WERI-Rb-1 (cell line): ENCODE results near the gene KMT5B.

Experiments
- DNase-seq: peaks from one replicate; pipeline ENCODE4 v3.0.0-alpha.2; 2020
- H3K27ac ChIP-seq: fragments of 250-450 bp; sonication (Bioruptor Pico); 2 replicates; pipeline ENCODE4 v1.5.1; 2020; ENCODE audit warnings: mild to moderate bottlenecking, moderate library complexity
- H3K27me3 ChIP-seq: fragments of 250-450 bp; sonication (Bioruptor Pico); 2 replicates; pipeline ENCODE4 v1.5.1; 2021; ENCODE audit warnings: mild to moderate bottlenecking, low read depth, moderate library complexity; ENCODE audit not compliant: insufficient read depth, severe bottlenecking
- H3K36me3 ChIP-seq: fragments of 250-450 bp; sonication (Bioruptor Pico); 2 replicates; pipeline ENCODE4 v1.5.1; 2020; ENCODE audit warnings: mild to moderate bottlenecking, moderate library complexity
- H3K4me3 ChIP-seq: 2 replicates; pipeline ENCODE4 v1.5.1; 2011; ENCODE audit warnings: low read depth, mild to moderate bottlenecking, control low read depth, low read length
- H3K9me3 ChIP-seq: fragments of 250-450 bp; sonication (Bioruptor Pico); 2 replicates; pipeline ENCODE4 v1.5.1; 2021; ENCODE audit warnings: mild to moderate bottlenecking, moderate library complexity; ENCODE audit not compliant: severe bottlenecking
- CTCF ChIP-seq: IDR thresholded peaks from 2 replicates; pipeline ENCODE4 v1.5.1; 2011; ENCODE audit warnings: low read depth, mild to moderate bottlenecking, control low read depth, inconsistent platforms, low read length

KMT5B gene

DNA sequence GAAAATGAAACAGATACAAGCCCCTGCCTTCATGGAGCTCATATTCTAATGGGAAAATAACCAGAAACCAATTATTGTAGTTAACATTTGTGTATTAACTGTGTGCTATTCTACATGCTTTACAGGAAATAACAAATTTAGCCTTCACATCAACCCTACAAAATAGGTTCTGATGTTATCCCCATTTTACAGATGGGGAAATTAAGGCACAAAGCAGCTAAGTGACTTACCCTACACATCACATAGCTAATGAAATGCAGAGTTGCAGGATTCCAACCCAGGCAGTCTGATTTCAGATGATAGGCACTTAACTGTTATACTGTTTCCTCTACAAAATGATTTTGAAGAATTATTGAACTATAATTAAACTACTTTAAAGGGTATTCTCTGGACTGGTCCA, 43.7 kb downstream of the KMT5B start:
- no peaks in the 10 kb centered on the region for H3K27me3 ChIP-seq
- no peak overlapping the region for H3K4me3 ChIP-seq
- H3K9me3 ChIP-seq = no peaks in the 10 kb centered on the region
- peaks cover 76% of the 10 kb centered on the region for H3K36me3 ChIP-seq
- no peak overlapping the region for H3K27ac ChIP-seq
- no peak for TF ChIP-seq CTCF
- no peak for DNase-seq

GRCh38 chr11:68168694-68169093, 44.4 kb downstream of the KMT5B start:
- DNase-seq = no peak
- Histone ChIP-seq H3K36me3 (peaks cover 69% of the 10 kb centered on the region), H3K4me3 (no peak overlapping the region), H3K27ac (no peak overlapping the region), H3K9me3 (no peaks in the 10 kb centered on the region), H3K27me3 (no peaks in the 10 kb centered on the region)
- no peak for TF ChIP-seq CTCF

GRCh38 chr11:68167474-68167873, 45.6 kb downstream of the KMT5B start:
- TF ChIP-seq CTCF = no peak
- H3K4me3 ChIP-seq = no peak overlapping the region
- DNase-seq = no peak
- no peaks in the 10 kb centered on the region for H3K9me3 ChIP-seq
- H3K36me3 ChIP-seq = peaks cover 61% of the 10 kb centered on the region
- H3K27ac ChIP-seq = no peak overlapping the region
- H3K27me3 ChIP-seq = no peaks in the 10 kb centered on the region

- Histone ChIP-seq H3K36me3 (peaks cover 58% of the 10 kb centered on the region), H3K27me3 (no peaks in the 10 kb centered on the region), H3K9me3 (no peaks in the 10 kb centered on the region), H3K4me3 (no peak overlapping the region), H3K27ac (no peak overlapping the region)
- no peak for TF ChIP-seq CTCF
- no peak for DNase-seq
Observed at GRCh38 chr11:68166969-68167368, 46.1 kb downstream of the KMT5B start.

DNA sequence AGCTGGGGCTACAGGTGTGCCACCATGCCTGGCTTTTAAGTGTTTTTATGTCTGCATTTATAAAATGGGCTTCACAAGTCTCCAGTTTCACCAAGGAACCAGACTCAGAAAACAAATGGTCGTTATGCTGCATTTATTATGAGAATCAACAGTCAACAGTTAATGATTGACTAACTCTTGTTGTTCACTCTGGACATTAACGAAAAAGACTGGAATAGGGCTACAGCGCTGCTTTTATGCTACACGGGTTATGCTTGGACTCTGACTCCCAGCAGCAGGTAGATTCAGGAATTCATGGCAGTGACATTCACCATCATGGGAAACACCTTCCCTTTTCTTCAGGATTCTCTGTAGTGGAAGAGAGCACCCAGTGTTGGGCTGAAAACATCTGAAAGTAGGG, 47.5 kb downstream of the KMT5B start:
- no peak for TF ChIP-seq CTCF
- H3K27me3 ChIP-seq = no peaks in the 10 kb centered on the region
- DNase-seq = no peak
- H3K4me3 ChIP-seq = no peak overlapping the region
- H3K36me3 ChIP-seq = peaks cover 46% of the 10 kb centered on the region
- H3K27ac ChIP-seq = no peak overlapping the region
- H3K9me3 ChIP-seq = no peaks in the 10 kb centered on the region

DNA sequence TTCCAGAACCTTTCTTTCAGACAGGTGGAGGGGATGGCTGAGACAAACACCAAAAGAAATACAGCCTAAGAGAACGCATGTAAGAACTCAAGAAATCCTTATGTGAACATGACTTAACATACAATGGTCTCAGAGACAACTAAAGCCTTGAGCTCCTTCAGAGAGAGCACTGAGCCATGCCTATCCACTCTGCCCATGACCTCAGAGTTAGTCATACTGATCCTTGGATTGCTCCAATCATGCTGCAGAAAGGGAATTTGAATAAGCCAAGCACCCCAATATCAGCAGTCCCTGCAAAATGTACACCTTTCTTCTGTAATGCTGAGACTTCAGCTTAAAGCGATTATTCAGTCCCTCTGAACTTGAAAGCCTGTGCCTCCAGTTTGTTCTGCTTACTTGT, 48.7 kb downstream of the KMT5B start:
- no peaks in the 10 kb centered on the region for H3K9me3 ChIP-seq
- TF ChIP-seq CTCF = no peak
- peaks cover 34% of the 10 kb centered on the region for H3K36me3 ChIP-seq
- no peaks in the 10 kb centered on the region for H3K27me3 ChIP-seq
- no peak overlapping the region for H3K27ac ChIP-seq
- DNase-seq = no peak
- no peak overlapping the region for H3K4me3 ChIP-seq
